ENCODE results near the gene LRRC15.

LRRC15 gene

GRCh38 chr3:194364314-194364651 lies 5.3 kb downstream of the LRRC15 start:
- no peak for DNase-seq (ENCODE audit: low read depth)

GRCh38 chr3:194360568-194360967 lies 9.0 kb downstream of the LRRC15 start:
- DNase-seq (ENCODE audit: low read depth) = no peak

- no peak for DNase-seq (ENCODE audit: low read depth)
Observed at GRCh38 chr3:194357681-194358080, 11.9 kb downstream of the LRRC15 start.

- DNase-seq (ENCODE audit: low read depth) = no peak
Observed at GRCh38 chr3:194355379-194355778, 14.2 kb downstream of the LRRC15 start.

GRCh38 chr3:194354315-194354714 lies 15.2 kb downstream of the LRRC15 start:
- DNase-seq (ENCODE audit: low read depth) = no peak

GRCh38 chr3:194352667-194353246 lies 16.8 kb downstream of the LRRC15 start:
- no peak for DNase-seq (ENCODE audit: low read depth)

- no peak for DNase-seq (ENCODE audit: low read depth)
Observed at GRCh38 chr3:194351952-194352536, 17.5 kb downstream of the LRRC15 start.

- DNase-seq (ENCODE audit: low read depth) = no peak
Observed at GRCh38 chr3:194351080-194351672, 18.4 kb downstream of the LRRC15 start, which contains the start of gene CPN2. Gene CPN2 (minus strand): TSS chr3:194351328. CDS start chr3:194342702, 8,626 bp downstream.

GRCh38 chr3:194350726-194351071 lies 18.8 kb downstream of the LRRC15 start:
- no peak for DNase-seq (ENCODE audit: low read depth)

- no peak for DNase-seq (ENCODE audit: low read depth)
Observed at GRCh38 chr3:194348354-194348753, 21.2 kb downstream of the LRRC15 start.

GRCh38 chr3:194346621-194347020 lies 22.9 kb downstream of the LRRC15 start:
- no peak for DNase-seq (ENCODE audit: low read depth)

- no peak for DNase-seq (ENCODE audit: low read depth)
Observed at GRCh38 chr3:194346035-194346434, 23.5 kb downstream of the LRRC15 start.

- DNase-seq (ENCODE audit: low read depth) = peak; percentile 58
Observed at GRCh38 chr3:194344012-194344411, 25.5 kb downstream of the LRRC15 start.

- DNase-seq (ENCODE audit: low read depth) = no peak
Observed at GRCh38 chr3:194343561-194343893, 26.0 kb downstream of the LRRC15 start.

- no peak for DNase-seq (ENCODE audit: low read depth)
Observed at GRCh38 chr3:194342861-194343560, 26.5 kb downstream of the LRRC15 start.

GRCh38 chr3:194340757-194341400 lies 28.7 kb downstream of the LRRC15 start:
- no peak for DNase-seq (ENCODE audit: low read depth)

- no peak for DNase-seq (ENCODE audit: low read depth)
Observed at GRCh38 chr3:194339840-194340239, 29.7 kb downstream of the LRRC15 start.

GRCh38 chr3:194339356-194339755 lies 30.2 kb downstream of the LRRC15 start:
- DNase-seq (ENCODE audit: low read depth) = no peak

- no peak for DNase-seq (ENCODE audit: low read depth)
Observed at GRCh38 chr3:194337965-194338753, 31.4 kb downstream of the LRRC15 start.

- DNase-seq (ENCODE audit: low read depth) = no peak
Observed at GRCh38 chr3:194336601-194337355, 32.8 kb downstream of the LRRC15 start.

GRCh38 chr3:194333981-194334320 lies 35.6 kb downstream of the LRRC15 start:
- DNase-seq (ENCODE audit: low read depth) = no peak
